ENCODE results near the gene OSR1.
"Not testable (repeated sequence)": the region's sequence is repeated elsewhere in the genome, so short reads cannot be mapped to it uniquely, and the experiment has no call there.

Gene OSR1

DNA sequence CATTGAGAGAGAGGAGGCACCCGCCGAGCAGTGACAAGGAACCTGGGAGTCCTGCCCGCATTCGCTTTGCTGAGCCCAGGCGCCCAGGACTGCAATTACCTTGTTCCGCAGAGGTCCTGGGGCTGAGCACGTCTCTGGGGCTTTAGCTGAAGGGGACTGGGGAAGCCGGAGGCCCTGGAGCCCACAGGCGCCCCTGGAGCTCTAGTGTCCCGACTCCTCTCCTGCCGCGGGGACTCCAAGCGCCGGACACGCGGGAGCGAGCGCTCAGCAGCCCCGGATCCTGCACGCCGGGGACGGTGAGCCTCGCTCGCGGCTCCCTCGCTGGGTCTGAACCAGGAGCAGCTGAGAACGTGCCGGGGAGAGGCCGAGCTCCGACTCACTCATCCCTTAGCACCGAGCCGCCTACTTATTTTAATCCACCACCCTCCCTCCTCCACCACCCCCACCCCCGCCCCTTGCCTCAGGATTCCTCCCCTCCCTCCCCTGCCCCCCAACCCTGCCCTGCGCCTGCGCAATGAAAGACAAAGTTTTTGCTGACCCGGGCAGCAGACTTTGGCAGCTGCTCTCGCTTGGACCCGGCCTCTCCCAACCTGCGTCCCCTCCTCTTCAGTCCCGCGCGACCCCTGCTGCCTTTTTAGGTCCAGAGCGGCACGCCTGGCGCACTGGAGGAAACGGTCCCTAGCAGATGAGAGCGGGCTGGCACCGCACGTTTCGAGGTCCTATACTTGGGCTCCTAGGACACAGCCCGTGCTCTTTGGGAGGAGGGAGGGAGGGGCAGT, at the start of gene OSR1:
Gene OSR1 (minus strand): TSS at position 382 of the 779 bp plus-strand sequence. CDS start 4,818 bp downstream, outside the sequence.
- no peak for DNase-seq (ENCODE audit: low spot score)

- DNase-seq (ENCODE audit: low spot score) = no peak
Measured at GRCh38 chr2:19403785-19404184, 45.4 kb upstream of the OSR1 start.

GRCh38 chr2:19392191-19392590, 33.8 kb upstream of the OSR1 start:
- DNase-seq (ENCODE audit: low spot score) = no peak

- not testable (repeated sequence) for DNase-seq (ENCODE audit: low spot score)
Measured at GRCh38 chr2:19389469-19389868, 31.0 kb upstream of the OSR1 start.

DNA sequence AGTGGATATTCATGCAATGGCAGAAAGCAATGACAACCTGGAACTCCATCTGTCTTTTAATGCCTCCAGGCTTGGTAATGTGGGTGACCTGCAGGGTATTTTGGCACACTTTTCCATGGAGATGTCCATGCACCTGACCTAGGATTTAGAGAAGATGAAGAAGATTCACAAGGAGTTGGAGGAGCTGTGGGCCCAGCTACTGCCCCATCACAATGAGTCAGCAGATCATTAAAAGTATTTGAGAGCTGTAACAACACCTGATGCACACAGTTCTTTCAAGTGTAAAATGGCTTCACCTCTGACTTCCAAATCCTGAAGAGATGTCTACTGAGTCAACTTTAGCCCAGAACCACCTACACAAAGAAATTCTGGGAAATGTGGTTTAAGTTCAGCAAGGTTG, 22.1 kb upstream of the OSR1 start:
- no peak for DNase-seq (ENCODE audit: low spot score)

- DNase-seq (ENCODE audit: low spot score) = no peak
Measured at GRCh38 chr2:19378939-19379338, 20.5 kb upstream of the OSR1 start.

DNA sequence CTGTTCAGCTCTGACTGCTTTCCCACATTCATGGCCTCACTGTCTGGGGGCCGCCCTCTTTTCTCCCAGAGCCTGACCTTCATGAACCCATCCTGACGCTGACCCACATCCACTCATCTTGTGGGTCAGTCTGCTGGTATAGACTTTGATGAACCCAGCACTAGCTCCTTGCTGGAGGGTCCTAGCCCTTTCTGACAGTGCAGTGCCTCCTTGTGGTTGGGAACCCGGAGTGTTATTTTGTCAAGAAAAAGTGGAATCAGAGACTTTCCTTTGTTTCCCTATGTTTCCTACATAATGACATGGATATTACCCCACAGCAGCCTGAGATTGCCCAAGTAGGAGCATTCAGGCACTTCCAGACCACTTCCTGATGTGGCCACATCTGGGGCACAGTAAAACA, 19.3 kb upstream of the OSR1 start:
- DNase-seq (ENCODE audit: low spot score) = no peak

GRCh38 chr2:19373352-19373751, 14.9 kb upstream of the OSR1 start:
- no peak for DNase-seq (ENCODE audit: low spot score)

- DNase-seq (ENCODE audit: low spot score) = no peak
Measured at GRCh38 chr2:19371996-19372582, 13.7 kb upstream of the OSR1 start.

DNA sequence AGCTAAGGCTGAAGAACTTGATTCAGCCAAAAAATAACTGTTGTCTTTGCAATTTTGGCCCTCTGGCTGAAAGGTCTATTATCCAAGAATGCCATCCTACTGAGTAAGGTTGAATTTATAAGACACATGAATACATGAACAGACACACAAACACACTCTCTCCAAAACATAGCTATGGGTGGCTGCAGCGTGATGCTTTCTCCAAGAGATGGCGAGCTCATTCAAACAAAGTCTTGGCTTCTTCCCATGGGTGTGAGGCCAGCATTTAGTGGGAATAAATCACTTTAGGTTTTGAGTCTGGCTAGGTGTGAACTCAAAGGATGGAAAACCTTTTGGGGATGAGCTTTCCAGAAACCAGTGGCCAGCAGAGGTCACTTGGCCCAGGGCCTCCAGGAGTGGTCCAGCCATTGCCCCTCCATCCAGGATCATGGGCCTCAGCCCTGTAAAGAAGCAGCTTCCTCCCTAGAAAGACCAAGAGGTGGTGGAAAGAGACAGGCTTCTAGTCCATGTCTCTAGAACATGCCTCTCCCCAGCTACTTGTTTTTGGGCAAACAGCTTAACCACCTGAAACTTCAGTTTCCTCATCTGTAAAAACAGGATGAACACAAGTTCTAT, 11.0 kb upstream of the OSR1 start:
- no peak for DNase-seq (ENCODE audit: low spot score)

GRCh38 chr2:19368760-19369159, 10.3 kb upstream of the OSR1 start:
- DNase-seq (ENCODE audit: low spot score) = no peak

DNA sequence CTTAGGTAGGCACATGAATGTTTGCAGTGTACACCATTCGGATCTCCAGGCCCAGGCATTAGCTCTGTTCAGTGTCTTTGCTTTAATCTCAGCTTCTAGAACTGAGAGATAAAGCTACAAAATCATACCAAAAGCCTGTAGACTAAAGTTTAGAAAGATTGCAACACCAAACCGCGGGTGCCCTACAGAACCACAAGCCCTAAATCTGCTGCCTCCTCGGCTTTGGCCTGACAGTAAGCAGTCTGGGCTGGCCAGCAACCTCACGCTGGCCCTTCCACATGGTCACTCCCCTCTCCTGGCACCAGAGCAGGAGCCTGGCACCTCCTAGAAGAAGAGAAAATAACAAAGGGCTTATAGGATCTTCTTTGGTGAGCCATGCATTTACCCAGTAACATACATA, 8.9 kb upstream of the OSR1 start:
- DNase-seq (ENCODE audit: low spot score) = no peak

DNA sequence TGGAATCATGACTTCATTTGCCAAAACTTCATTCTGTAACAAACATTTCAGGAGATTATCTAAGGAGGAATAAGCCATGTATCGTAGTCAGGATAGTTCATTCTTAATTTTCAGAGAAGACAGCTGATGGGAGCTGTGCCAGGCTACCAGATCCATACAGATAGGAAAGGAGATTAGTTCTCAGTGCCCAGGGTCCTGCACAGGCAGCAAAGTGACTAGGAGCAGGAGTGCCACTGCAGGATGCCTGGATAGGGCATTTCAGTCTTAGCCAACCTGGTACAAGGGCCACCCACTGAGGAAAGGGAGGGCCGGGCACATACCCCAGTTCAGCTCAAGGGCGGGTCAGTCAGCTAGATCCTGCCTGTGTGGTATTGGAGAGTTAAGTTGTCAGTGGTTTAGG, 6.7 kb upstream of the OSR1 start:
- DNase-seq (ENCODE audit: low spot score) = no peak

- no peak for DNase-seq (ENCODE audit: low spot score)
Measured at GRCh38 chr2:19364014-19364413, 5.6 kb upstream of the OSR1 start.

GRCh38 chr2:19363474-19363778, 5.0 kb upstream of the OSR1 start:
- no peak for DNase-seq (ENCODE audit: low spot score)

GRCh38 chr2:19362755-19363473, 4.5 kb upstream of the OSR1 start:
- DNase-seq (ENCODE audit: low spot score) = peak; percentile 51

GRCh38 chr2:19362094-19362754, 3.8 kb upstream of the OSR1 start:
- no peak for DNase-seq (ENCODE audit: low spot score)

- DNase-seq (ENCODE audit: low spot score) = no peak
Measured at GRCh38 chr2:19361325-19361990, 3.0 kb upstream of the OSR1 start.

DNA sequence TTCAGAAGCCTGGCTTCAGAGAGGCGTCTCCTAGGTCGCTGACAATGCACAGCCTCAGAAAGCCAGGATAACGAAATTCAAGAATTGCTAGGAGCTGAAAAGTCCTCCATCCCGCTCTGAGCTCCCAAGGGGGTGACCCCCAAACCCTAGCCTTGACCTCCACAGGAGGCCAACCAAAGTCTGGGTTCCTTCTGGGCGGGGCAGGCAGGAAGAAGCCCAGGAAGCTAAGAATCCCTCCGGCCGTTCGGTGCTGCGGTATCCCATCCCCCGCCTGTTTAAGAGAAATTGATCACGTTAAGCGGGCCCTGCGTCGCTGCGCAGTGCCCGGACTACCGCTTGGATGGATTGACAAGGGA, 2.5 kb upstream of the OSR1 start:
- DNase-seq (ENCODE audit: low spot score) = no peak

DNA sequence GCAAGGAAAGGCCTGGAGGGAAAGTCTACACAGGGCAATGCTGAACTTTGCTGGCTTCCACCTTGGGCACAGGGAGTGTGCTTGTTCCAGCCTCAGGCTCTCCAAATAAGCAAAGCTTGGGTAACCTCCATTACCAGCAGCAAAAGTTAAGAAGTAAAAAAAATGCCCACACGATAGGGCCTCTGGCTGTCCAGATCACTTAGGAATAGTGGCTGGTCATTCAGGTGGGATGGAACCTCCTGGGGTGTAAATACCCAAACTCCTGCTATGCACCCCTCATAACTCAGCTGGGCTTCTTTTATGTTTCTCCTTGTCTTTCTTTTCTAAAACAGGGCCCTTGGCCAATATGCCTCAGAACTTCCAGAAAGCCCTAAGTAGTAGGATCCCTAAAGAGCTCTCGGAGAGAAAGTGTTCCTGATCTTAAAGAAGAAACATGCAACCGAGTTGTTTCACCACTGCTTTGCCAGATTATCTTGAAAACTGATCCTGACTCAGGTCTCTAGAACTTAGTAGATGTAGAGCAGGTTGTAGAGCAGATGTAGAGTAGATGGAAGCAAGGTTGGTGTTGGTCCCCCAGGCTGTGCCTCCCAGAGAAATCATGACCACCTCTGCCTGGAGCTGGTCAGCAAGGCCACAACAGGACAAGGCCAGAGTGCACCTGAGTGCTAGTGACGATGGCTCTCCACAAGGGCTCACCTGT, 2.0 kb upstream of the OSR1 start:
- DNase-seq (ENCODE audit: low spot score) = no peak

- DNase-seq (ENCODE audit: low spot score) = no peak
Measured at GRCh38 chr2:19359456-19359855, 1.0 kb upstream of the OSR1 start.

Data from cerebellar cortex (tissue), 1 donor.